ENCODE data around the gene EMILIN3. TPM values are rescaled to one million over a fixed set of nuclear protein-coding genes. Genes with fewer than 3 reads are reported as not detected.

The EMILIN3 gene
- total and polyA plus RNA-seq, 2 experiments from 2014 or later: not detected

DNA sequence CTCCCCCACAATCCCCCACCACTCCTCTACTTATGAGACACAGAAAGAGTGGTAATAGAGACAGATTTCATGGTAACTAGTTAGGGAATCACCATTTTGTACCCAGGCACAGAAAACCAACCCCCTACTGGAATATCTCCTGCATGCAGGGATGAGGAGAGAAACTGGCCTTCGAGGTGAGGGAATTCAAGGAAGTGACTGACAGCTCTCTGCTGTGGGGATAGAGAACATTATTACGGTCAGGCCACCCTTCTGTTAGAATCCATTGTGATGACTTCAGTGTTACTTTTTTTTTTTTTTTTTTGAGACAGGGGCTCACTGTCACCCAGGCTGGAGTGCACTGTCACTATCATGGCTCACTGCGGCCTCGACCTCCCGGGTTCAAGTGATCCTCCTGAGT, 39.4 kb downstream of the EMILIN3 start:
- H3K4me1 ChIP-seq (ENCODE audit: insufficient read depth): peaks cover 19% of the 10 kb centered on the region
- no peak overlapping the region for H3K4me3 ChIP-seq
- H3K9me2 ChIP-seq (ENCODE audit: insufficient read depth): no peaks in the 10 kb centered on the region
- no peak for DNase-seq
- H3K79me2 ChIP-seq (ENCODE audit: insufficient read depth): no peaks in the 10 kb centered on the region
- H3K9me3 ChIP-seq (ENCODE audit: low read depth): no peaks in the 10 kb centered on the region
- no peak overlapping the region for H3K9ac ChIP-seq
- in situ Hi-C loops (cut with MboI): loop anchor here (25.0 kb wide), 1 partner anchor 340 kb away; no protein-coding TSS in a partner anchor
- TF ChIP-seq EZH2phosphoT487 (IDR thresholded peaks at IDR 0.05; ENCODE audit: insufficient read depth, low read depth) (no peak), EZH2 (IDR thresholded peaks at IDR 0.05; ENCODE audit: insufficient read depth, poor library complexity, severe bottlenecking) (no peak)
- H3K4me2 ChIP-seq (ENCODE audit: unreplicated experiment): no peak overlapping the region
- H3K27ac ChIP-seq: no peak overlapping the region
- no peaks in the 10 kb centered on the region for H3K36me3 ChIP-seq (ENCODE audit: low read depth)
- WGBS, 2 experiments (ENCODE audit: low coverage in 1 of 2, low lambda C conversion rate in 2 of 2, missing lambda C conversion rate in 2 of 2): 96 to 98% methylated on average over 5 of the region's 5 CpGs
- no peaks in the 10 kb centered on the region for H4K20me1 ChIP-seq (ENCODE audit: insufficient read depth)
- peaks cover 23% of the 10 kb centered on the region for H3F3A ChIP-seq (ENCODE audit: insufficient read depth)
- no peaks in the 10 kb centered on the region for H3K27me3 ChIP-seq (replicated peaks; ENCODE audit: insufficient read depth)
- peak overlapping the region; percentile 45; the same call in 1 of the 2 replicates for H2AFZ ChIP-seq

- peak overlapping the region; percentile 58 for H3K27ac ChIP-seq
- H3K4me2 ChIP-seq (ENCODE audit: unreplicated experiment): no peak overlapping the region
- H3K4me1 ChIP-seq (ENCODE audit: insufficient read depth): peaks cover 15% of the 10 kb centered on the region
- H4K20me1 ChIP-seq (ENCODE audit: insufficient read depth): no peaks in the 10 kb centered on the region
- no peak overlapping the region for H3K9ac ChIP-seq
- no peak overlapping the region for H3K4me3 ChIP-seq
- peaks cover 8% of the 10 kb centered on the region for H3K79me2 ChIP-seq (ENCODE audit: insufficient read depth)
- no peaks in the 10 kb centered on the region for H3K9me2 ChIP-seq (ENCODE audit: insufficient read depth)
- no peaks in the 10 kb centered on the region for H3K27me3 ChIP-seq (replicated peaks; ENCODE audit: insufficient read depth)
- no peak for DNase-seq
- TF ChIP-seq EZH2phosphoT487 (IDR thresholded peaks at IDR 0.05; ENCODE audit: insufficient read depth, low read depth): no peak
- no peak for TF ChIP-seq EZH2 (IDR thresholded peaks at IDR 0.05; ENCODE audit: insufficient read depth, poor library complexity, severe bottlenecking)
- peaks cover 31% of the 10 kb centered on the region for H3F3A ChIP-seq (ENCODE audit: insufficient read depth)
- no peaks in the 10 kb centered on the region for H3K36me3 ChIP-seq (ENCODE audit: low read depth)
- WGBS, 2 experiments (ENCODE audit: low coverage in 1 of 2, low lambda C conversion rate in 2 of 2, missing lambda C conversion rate in 2 of 2): 97 to 100% methylated on average over 1 of the region's 1 CpG
- no peaks in the 10 kb centered on the region for H3K9me3 ChIP-seq (ENCODE audit: low read depth)
- in situ Hi-C loops (cut with MboI): no loop called here
- H2AFZ ChIP-seq: 0 out of 2 replicates have a peak overlapping the region, but pooled peaks have one; percentile 8
Observed at GRCh38 chr20:41320976-41321375, 45.6 kb downstream of the EMILIN3 start.

- Histone ChIP-seq H3K4me2 (ENCODE audit: unreplicated experiment) (no peak overlapping the region), H3K9me2 (ENCODE audit: insufficient read depth) (no peaks in the 10 kb centered on the region), H4K20me1 (ENCODE audit: insufficient read depth) (no peaks in the 10 kb centered on the region), H3K4me1 (ENCODE audit: insufficient read depth) (peaks cover 21% of the 10 kb centered on the region), H3K79me2 (ENCODE audit: insufficient read depth) (peaks cover 13% of the 10 kb centered on the region), H3K27me3 (replicated peaks; ENCODE audit: insufficient read depth) (no peaks in the 10 kb centered on the region), H3K9me3 (ENCODE audit: low read depth) (no peaks in the 10 kb centered on the region), H3K4me3 (no peak overlapping the region), H3K9ac (no peak overlapping the region), H3F3A (ENCODE audit: insufficient read depth) (peaks cover 37% of the 10 kb centered on the region), H2AFZ (no peak overlapping the region; the same call in 1 of the 2 replicates), H3K36me3 (ENCODE audit: low read depth) (no peaks in the 10 kb centered on the region), H3K27ac (no peak overlapping the region)
- DNase-seq: no peak
- no peak for TF ChIP-seq EZH2phosphoT487 (IDR thresholded peaks at IDR 0.05; ENCODE audit: insufficient read depth, low read depth)
- TF ChIP-seq EZH2 (IDR thresholded peaks at IDR 0.05; ENCODE audit: insufficient read depth, poor library complexity, severe bottlenecking): no peak
- in situ Hi-C loops (cut with MboI): no loop called here
Observed at GRCh38 chr20:41320441-41320840, 46.2 kb downstream of the EMILIN3 start.

- Histone ChIP-seq H3K4me3 (peak overlapping the region; percentile 84), H3K9me3 (ENCODE audit: low read depth) (no peaks in the 10 kb centered on the region), H3F3A (ENCODE audit: insufficient read depth) (peaks cover 50% of the 10 kb centered on the region), H3K79me2 (ENCODE audit: insufficient read depth) (peaks cover 35% of the 10 kb centered on the region), H3K4me1 (ENCODE audit: insufficient read depth) (peaks cover 34% of the 10 kb centered on the region), H4K20me1 (ENCODE audit: insufficient read depth) (no peaks in the 10 kb centered on the region), H3K9ac (peak overlapping the region; percentile 81), H3K27ac (peak overlapping the region; percentile 74), H3K9me2 (ENCODE audit: insufficient read depth) (no peaks in the 10 kb centered on the region), H3K36me3 (ENCODE audit: low read depth) (no peaks in the 10 kb centered on the region), H3K27me3 (replicated peaks; ENCODE audit: insufficient read depth) (no peaks in the 10 kb centered on the region), H2AFZ (peak overlapping the region; percentile 95), H3K4me2 (ENCODE audit: unreplicated experiment) (peak overlapping the region; percentile 98)
- in situ Hi-C loops (cut with MboI): no loop called here
- no peak for DNase-seq
- 38 to 47% methylated on average over 5 of the region's 5 CpGs for WGBS, 2 experiments (ENCODE audit: low coverage in 1 of 2, low lambda C conversion rate in 2 of 2, missing lambda C conversion rate in 2 of 2)
- TF ChIP-seq EZH2phosphoT487 (IDR thresholded peaks at IDR 0.05; ENCODE audit: insufficient read depth, low read depth) (no peak), EZH2 (IDR thresholded peaks at IDR 0.05; ENCODE audit: insufficient read depth, poor library complexity, severe bottlenecking) (no peak)
Observed at GRCh38 chr20:41318271-41318649, 48.4 kb downstream of the EMILIN3 start.
